Mammary epithelial cell (primary cell): ENCODE results near the gene DPP10.

Experiments used
- CTCF ChIP-seq, 2 donors: IDR thresholded peaks in 1 of 2; conservative IDR thresholded peaks in 1 of 2; 2 replicates each; pipeline ENCODE4 v1.5.1; 2011 to 2012; ENCODE audit warnings: inconsistent platforms in 2 of 2, low read length in 2 of 2, mild to moderate bottlenecking in 2 of 2, control low read depth in 1 of 2, low read depth in 1 of 2; ENCODE audit not compliant: insufficient read depth in 1 of 2; ENCODE audit errors: extremely low read depth in 1 of 2
- EZH2 ChIP-seq: IDR thresholded peaks from 2 replicates; pipeline ENCODE4 v1.6.1; 2012; ENCODE audit warnings: low read length, inconsistent platforms, borderline replicate concordance

DNA sequence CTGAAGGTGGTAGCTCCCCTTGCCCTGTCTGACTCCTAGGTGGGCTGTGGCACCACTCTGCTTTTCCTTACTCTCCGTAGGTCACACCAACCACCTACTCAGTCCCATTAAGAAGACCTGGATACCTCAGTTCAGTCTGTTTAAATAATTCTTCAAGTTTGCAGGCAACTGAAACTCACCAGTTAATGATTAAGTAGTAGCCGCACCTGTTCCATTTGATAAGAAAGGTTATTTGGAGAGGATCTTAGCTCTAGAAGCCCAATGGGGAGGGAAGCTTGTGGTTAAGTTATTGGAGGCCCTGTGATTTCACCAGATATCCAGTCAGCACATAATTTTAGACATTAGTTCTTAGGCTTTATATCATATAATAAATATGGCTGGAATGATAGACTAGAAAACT, 1193.0 kb downstream of the DPP10 start:
- TF ChIP-seq CTCF (conservative IDR thresholded peaks at IDR 0.05 in 1 of 2, IDR thresholded peaks at IDR 0.05 in 1 of 2; ENCODE audit: extremely low read depth in 1 of 2, insufficient read depth in 1 of 2, low read depth in 1 of 2, low read length in 2 of 2) = no peak
- TF ChIP-seq EZH2 = no peak
